GM18861 (cell line): ENCODE measurements around the gene SIRPB1.
"Not testable (repeated sequence)": the region's sequence is repeated elsewhere in the genome, so short reads cannot be mapped to it uniquely, and the experiment has no call there.

Source experiments
- ATAC-seq: cut with Tn5 transposase; IDR thresholded peaks from one replicate; pipeline ENCODE4 v1.9.1; 2021; ENCODE audit not compliant: unreplicated experiment

Gene SIRPB1

GRCh38 chr20:1619861-1620444 lies at the start of gene SIRPB1:
SIRPB1 (minus strand) TSS chr20:1620009; CDS start chr20:1619944, 65 bp downstream.
- no peak for ATAC-seq

- ATAC-seq = no peak
These were observed 49.5 kb upstream of the SIRPB1 start for GRCh38 chr20:1669304-1669703.

GRCh38 chr20:1667502-1668085 lies 47.8 kb upstream of the SIRPB1 start:
- ATAC-seq = no peak

GRCh38 chr20:1666802-1667201 lies 47.0 kb upstream of the SIRPB1 start:
- ATAC-seq = no peak

- ATAC-seq = no peak
These were observed 45.5 kb upstream of the SIRPB1 start for GRCh38 chr20:1665345-1665744.

GRCh38 chr20:1664911-1665310 lies 45.1 kb upstream of the SIRPB1 start:
- no peak for ATAC-seq

GRCh38 chr20:1663917-1664316 lies 44.1 kb upstream of the SIRPB1 start:
- ATAC-seq = no peak

- ATAC-seq = no peak
These were observed 41.9 kb upstream of the SIRPB1 start for GRCh38 chr20:1661542-1662299.

GRCh38 chr20:1660246-1660645 lies 40.4 kb upstream of the SIRPB1 start:
- no peak for ATAC-seq

- no peak for ATAC-seq
These were observed 37.9 kb upstream of the SIRPB1 start, which contains the start of gene SIRPG for GRCh38 chr20:1657556-1658334. SIRPG (minus strand) TSS chr20:1657779; CDS start chr20:1657714, 65 bp downstream.

- no peak for ATAC-seq
These were observed 37.0 kb upstream of the SIRPB1 start for GRCh38 chr20:1656844-1657243.

GRCh38 chr20:1654996-1655395 lies 35.2 kb upstream of the SIRPB1 start:
- ATAC-seq = no peak

- no peak for ATAC-seq
These were observed 33.2 kb upstream of the SIRPB1 start for GRCh38 chr20:1652960-1653359.

GRCh38 chr20:1652104-1652503 lies 32.3 kb upstream of the SIRPB1 start:
- ATAC-seq = no peak

- ATAC-seq = no peak
These were observed 31.7 kb upstream of the SIRPB1 start for GRCh38 chr20:1651268-1652058.

- no peak for ATAC-seq
These were observed 28.3 kb upstream of the SIRPB1 start for GRCh38 chr20:1648101-1648500.

- no peak for ATAC-seq
These were observed 27.2 kb upstream of the SIRPB1 start for GRCh38 chr20:1646975-1647431.

- no peak for ATAC-seq
These were observed 24.5 kb upstream of the SIRPB1 start for GRCh38 chr20:1644101-1644962.

GRCh38 chr20:1638643-1639042 lies 18.8 kb upstream of the SIRPB1 start:
- ATAC-seq = not testable (repeated sequence)

- peak; percentile 73 for ATAC-seq
These were observed 17.9 kb upstream of the SIRPB1 start for GRCh38 chr20:1637755-1638154.
